ENCODE results near the gene NGEF.
"Not testable (repeated sequence)": the region's sequence is repeated elsewhere in the genome, so short reads cannot be mapped to it uniquely, and the experiment has no call there.

The NGEF gene

GRCh38 chr2:233013027-233013461, at the start of gene NGEF:
NGEF (minus strand) TSS chr2:233013256; CDS start chr2:232974890, 38,366 bp downstream.
- H3K9me3 Mint-ChIP-seq = peaks cover 11% of the 10 kb centered on the region
- H3K27me3 Mint-ChIP-seq = peaks cover 12% of the 10 kb centered on the region
- H3K36me3 Mint-ChIP-seq (ENCODE audit: low read depth) = no peaks in the 10 kb centered on the region
- peak within 1 kb of the TSS; percentile 56 for H3K27ac Mint-ChIP-seq
- peaks cover 18% of the 10 kb centered on the region for H3K4me1 Mint-ChIP-seq (ENCODE audit: low read depth)
- H3K4me3 Mint-ChIP-seq = no peak within 1 kb of the TSS
- intact Hi-C loops (cut with micrococcal nuclease) = no loop called here

- H3K4me1 Mint-ChIP-seq (ENCODE audit: low read depth) = peaks cover 73% of the 10 kb centered on the region
- peak overlapping the region; percentile 95 for H3K4me3 Mint-ChIP-seq
- H3K36me3 Mint-ChIP-seq (ENCODE audit: low read depth) = peaks cover 69% of the 10 kb centered on the region
- intact Hi-C loops (cut with micrococcal nuclease) = loop anchor here (5.0 kb wide), 1 partner anchor 190 kb away; the partner anchor contains the start of gene ATG16L1
- peak overlapping the region; percentile 92 for H3K27ac Mint-ChIP-seq
- no peaks in the 10 kb centered on the region for H3K9me3 Mint-ChIP-seq
- no peaks in the 10 kb centered on the region for H3K27me3 Mint-ChIP-seq
Observed at GRCh38 chr2:233062451-233062850, 49.4 kb upstream of the NGEF start.

GRCh38 chr2:233061591-233062450, 48.8 kb upstream of the NGEF start:
- Mint-ChIP-seq H3K4me3 (peak overlapping the region; percentile 95), H3K27ac (peak overlapping the region; percentile 92), H3K27me3 (no peaks in the 10 kb centered on the region), H3K9me3 (no peaks in the 10 kb centered on the region), H3K36me3 (ENCODE audit: low read depth) (peaks cover 62% of the 10 kb centered on the region), H3K4me1 (ENCODE audit: low read depth) (peaks cover 71% of the 10 kb centered on the region)
- intact Hi-C loops (cut with micrococcal nuclease) = loop anchor here (2.0 to 5.0 kb wide), 2 partner anchors 21 to 190 kb away; partner anchors contain the start of gene ATG16L1

- Mint-ChIP-seq H3K4me3 (peak overlapping the region; percentile 95), H3K27ac (peak overlapping the region; percentile 92), H3K36me3 (ENCODE audit: low read depth) (peaks cover 55% of the 10 kb centered on the region), H3K27me3 (no peaks in the 10 kb centered on the region), H3K9me3 (no peaks in the 10 kb centered on the region), H3K4me1 (ENCODE audit: low read depth) (peaks cover 64% of the 10 kb centered on the region)
- intact Hi-C loops (cut with micrococcal nuclease) = loop anchor here (2.0 to 5.0 kb wide), 2 partner anchors 22 to 191 kb away; partner anchors contain the start of gene ATG16L1
Observed at GRCh38 chr2:233060980-233061590, 48.0 kb upstream of the NGEF start.

GRCh38 chr2:233060501-233060979, 47.5 kb upstream of the NGEF start:
- Mint-ChIP-seq H3K27ac (peak overlapping the region; percentile 92), H3K4me3 (peak overlapping the region; percentile 95), H3K4me1 (ENCODE audit: low read depth) (peaks cover 60% of the 10 kb centered on the region), H3K27me3 (no peaks in the 10 kb centered on the region), H3K9me3 (no peaks in the 10 kb centered on the region), H3K36me3 (ENCODE audit: low read depth) (peaks cover 50% of the 10 kb centered on the region)
- intact Hi-C loops (cut with micrococcal nuclease) = loop anchor here (2.0 to 5.0 kb wide), 2 partner anchors 22 to 192 kb away; partner anchors contain the start of gene ATG16L1

GRCh38 chr2:233059797-233060500, 46.9 kb upstream of the NGEF start, which contains the start of gene INPP5D:
INPP5D (plus strand) TSS chr2:233060342; CDS start chr2:233060479, 137 bp downstream.
- no peaks in the 10 kb centered on the region for H3K27me3 Mint-ChIP-seq
- peak within 1 kb of the TSS; percentile 92 for H3K27ac Mint-ChIP-seq
- H3K4me1 Mint-ChIP-seq (ENCODE audit: low read depth) = peaks cover 54% of the 10 kb centered on the region
- peak within 1 kb of the TSS; percentile 95 for H3K4me3 Mint-ChIP-seq
- intact Hi-C loops (cut with micrococcal nuclease) = loop anchor here (2.0 to 5.0 kb wide), 2 partner anchors 23 to 192 kb away; partner anchors contain the start of gene ATG16L1
- H3K9me3 Mint-ChIP-seq = no peaks in the 10 kb centered on the region
- peaks cover 44% of the 10 kb centered on the region for H3K36me3 Mint-ChIP-seq (ENCODE audit: low read depth)

GRCh38 chr2:233059547-233059796, 46.4 kb upstream of the NGEF start:
- Mint-ChIP-seq H3K27me3 (peaks cover 2% of the 10 kb centered on the region), H3K4me3 (peak overlapping the region; percentile 95), H3K36me3 (ENCODE audit: low read depth) (peaks cover 39% of the 10 kb centered on the region), H3K9me3 (no peaks in the 10 kb centered on the region), H3K4me1 (ENCODE audit: low read depth) (peaks cover 52% of the 10 kb centered on the region), H3K27ac (peak overlapping the region; percentile 92)
- intact Hi-C loops (cut with micrococcal nuclease) = no loop called here

- H3K27me3 Mint-ChIP-seq = peaks cover 2% of the 10 kb centered on the region
- H3K4me3 Mint-ChIP-seq = no peak overlapping the region
- H3K36me3 Mint-ChIP-seq (ENCODE audit: low read depth) = peaks cover 33% of the 10 kb centered on the region
- intact Hi-C loops (cut with micrococcal nuclease) = no loop called here
- H3K27ac Mint-ChIP-seq = peak overlapping the region; percentile 92
- no peaks in the 10 kb centered on the region for H3K9me3 Mint-ChIP-seq
- H3K4me1 Mint-ChIP-seq (ENCODE audit: low read depth) = peaks cover 51% of the 10 kb centered on the region
Observed at GRCh38 chr2:233058717-233059546, 45.9 kb upstream of the NGEF start.

- intact Hi-C loops (cut with micrococcal nuclease) = no loop called here
- no peak overlapping the region for H3K4me3 Mint-ChIP-seq
- H3K36me3 Mint-ChIP-seq (ENCODE audit: low read depth) = peaks cover 15% of the 10 kb centered on the region
- H3K27ac Mint-ChIP-seq = peak overlapping the region; percentile 14
- H3K9me3 Mint-ChIP-seq = no peaks in the 10 kb centered on the region
- peaks cover 36% of the 10 kb centered on the region for H3K4me1 Mint-ChIP-seq (ENCODE audit: low read depth)
- peaks cover 5% of the 10 kb centered on the region for H3K27me3 Mint-ChIP-seq
Observed at GRCh38 chr2:233056961-233057605, 44.0 kb upstream of the NGEF start.

GRCh38 chr2:233055362-233055761, 42.3 kb upstream of the NGEF start:
- Mint-ChIP-seq H3K4me1 (ENCODE audit: low read depth) (peaks cover 46% of the 10 kb centered on the region), H3K36me3 (ENCODE audit: low read depth) (peaks cover 2% of the 10 kb centered on the region), H3K27ac (no peak overlapping the region), H3K4me3 (no peak overlapping the region), H3K27me3 (peaks cover 5% of the 10 kb centered on the region), H3K9me3 (no peaks in the 10 kb centered on the region)
- intact Hi-C loops (cut with micrococcal nuclease) = no loop called here

GRCh38 chr2:233053928-233054784, 41.1 kb upstream of the NGEF start:
- Mint-ChIP-seq H3K27ac (no peak overlapping the region), H3K4me1 (ENCODE audit: low read depth) (peaks cover 41% of the 10 kb centered on the region), H3K4me3 (no peak overlapping the region), H3K9me3 (no peaks in the 10 kb centered on the region), H3K36me3 (ENCODE audit: low read depth) (no peaks in the 10 kb centered on the region), H3K27me3 (peaks cover 5% of the 10 kb centered on the region)
- intact Hi-C loops (cut with micrococcal nuclease) = loop anchor here (1.0 kb wide), 1 partner anchor 201 kb away; no protein-coding TSS in a partner anchor

GRCh38 chr2:233052517-233052916, 39.5 kb upstream of the NGEF start:
- peaks cover 34% of the 10 kb centered on the region for H3K4me1 Mint-ChIP-seq (ENCODE audit: low read depth)
- intact Hi-C loops (cut with micrococcal nuclease); H3K36me3 Mint-ChIP-seq (ENCODE audit: low read depth): not testable (repeated sequence)

More at GRCh38 chr2:233052517-233052916, 39.5 kb upstream of the NGEF start:
- H3K27me3 Mint-ChIP-seq = peaks cover 16% of the 10 kb centered on the region
- H3K27ac Mint-ChIP-seq, H3K9me3 Mint-ChIP-seq, H3K4me3 Mint-ChIP-seq: not testable (repeated sequence)

All from dendritic cell treated with granulocyte-macrophage colony-stimulating factor and Interleukin-4, amounts not matched to agents 40 ng/mL and 50 ng/mL, for 4 days (primary cell).